Kidney glomerular epithelial cell (primary cell): ENCODE results near the gene LIME1.

ENCODE experiments used
- DNase-seq: peaks from one replicate; lab custom pipeline; 2025; lab: John Stamatoyannopoulos, UW

The LIME1 gene

GRCh38 chr20:63735859-63736718 is at the start of gene LIME1:
LIME1 (plus strand) TSS chr20:63736664; CDS start chr20:63737550, 886 bp downstream.
- no peak for DNase-seq

GRCh38 chr20:63687419-63688178 is 48.9 kb upstream of the LIME1 start:
- no peak for DNase-seq

GRCh38 chr20:63688228-63689045 is 48.0 kb upstream of the LIME1 start:
- no peak for DNase-seq

- no peak for DNase-seq
Measured at GRCh38 chr20:63689046-63690002, 47.1 kb upstream of the LIME1 start.

GRCh38 chr20:63690003-63690897 is 46.2 kb upstream of the LIME1 start:
- DNase-seq = no peak

- DNase-seq = no peak
Measured at GRCh38 chr20:63690898-63691710, 45.4 kb upstream of the LIME1 start.

GRCh38 chr20:63691711-63692435 is 44.6 kb upstream of the LIME1 start:
- DNase-seq = no peak

- DNase-seq = no peak
Measured at GRCh38 chr20:63692436-63693082, 43.9 kb upstream of the LIME1 start.

GRCh38 chr20:63693083-63693732 is 43.3 kb upstream of the LIME1 start:
- DNase-seq = no peak

GRCh38 chr20:63693733-63694583 is 42.5 kb upstream of the LIME1 start:
- DNase-seq = no peak

- DNase-seq = no peak
Measured at GRCh38 chr20:63694584-63695423, 41.7 kb upstream of the LIME1 start.

GRCh38 chr20:63695424-63696305 is 40.8 kb upstream of the LIME1 start:
- no peak for DNase-seq

- DNase-seq = no peak
Measured at GRCh38 chr20:63696306-63696627, 40.2 kb upstream of the LIME1 start.

GRCh38 chr20:63696628-63697356 is 39.7 kb upstream of the LIME1 start, which contains the start of gene TNFRSF6B:
TNFRSF6B (plus strand) TSS chr20:63696652; CDS start chr20:63696768, 116 bp downstream.
- no peak for DNase-seq
